PC-9 (cell line): ENCODE measurements around the gene CHSY3. TPM values are rescaled to one million over a fixed set of nuclear protein-coding genes. Genes with fewer than 3 reads are reported as not detected.

Source experiments
- BruUV-seq: library from RNA; stranded (reverse); fragments of 400-500 nt; replicated peaks from 2 replicates; lab custom pipeline; 2021; lab: Mats Ljungman, UMichigan
- CTCF ChIA-PET: fragments of 300-600 bp; sonication (Branson Sonifier 250); formaldehyde crosslinking; loops from one replicate; lab custom pipeline; 2022; ENCODE audit warnings: antibody characterized with exemption; lab: Charles Lee
- POLR2A ChIA-PET: fragments of 300-600 bp; sonication (Branson Sonifier 250); formaldehyde crosslinking; loops from one replicate; lab custom pipeline; 2022; ENCODE audit warnings: antibody characterized with exemption; ENCODE audit not compliant: unreplicated experiment; lab: Charles Lee
- DNase-seq, 2 experiments: peaks; one replicate each; pipeline versions ENCODE4 v3.0.0 to v3.0.0-alpha.2; 2015 to 2022; ENCODE audit warnings: mixed read lengths in 1 of 2
- H2AFZ ChIP-seq: fragments of 200-600 bp; sonication (generic); 2 replicates; pipeline ENCODE4 v1.8.1; 2017; ENCODE audit warnings: antibody characterized with exemption
- H3F3A ChIP-seq: fragments of 200-600 bp; sonication (generic); 2 replicates; pipeline ENCODE4 v1.8.1; 2017; ENCODE audit warnings: antibody characterized with exemption, mild to moderate bottlenecking, low read depth; ENCODE audit not compliant: insufficient read depth
- H3K27ac ChIP-seq: fragments of 200-600 bp; sonication (generic); 2 replicates; pipeline ENCODE4 v1.6.1; 2016; ENCODE audit warnings: mixed run types
- H3K27me3 ChIP-seq: fragments of 200-600 bp; sonication (generic); 2 replicates; pipeline ENCODE4 v1.6.1; 2016; ENCODE audit warnings: low read depth, mixed run types; ENCODE audit not compliant: insufficient read depth
- H3K36me3 ChIP-seq: fragments of 200-600 bp; sonication (generic); 2 replicates; pipeline ENCODE4 v1.6.1; 2016; ENCODE audit warnings: low read depth, mixed run types
- H3K4me1 ChIP-seq: fragments of 200-600 bp; sonication (generic); replicated peaks from 2 replicates; pipeline ENCODE4 v1.6.1; 2016; ENCODE audit warnings: mixed run types; ENCODE audit not compliant: insufficient read depth
- H3K4me2 ChIP-seq: fragments of 200-600 bp; sonication (generic); 2 replicates; pipeline ENCODE4 v1.6.1; 2017; ENCODE audit warnings: mixed run types
- H3K4me3 ChIP-seq: fragments of 200-600 bp; sonication (generic); 2 replicates; pipeline ENCODE4 v1.6.1; 2016; ENCODE audit warnings: mixed run types
- H3K79me2 ChIP-seq: fragments of 200-600 bp; sonication (generic); 2 replicates; pipeline ENCODE4 v1.6.1; 2017; ENCODE audit warnings: low read depth, mixed run types
- H3K9me2 ChIP-seq: fragments of 200-600 bp; sonication (generic); 2 replicates; pipeline ENCODE4 v1.8.1; 2017; ENCODE audit warnings: mild to moderate bottlenecking; ENCODE audit not compliant: insufficient read depth
- H3K9me3 ChIP-seq: fragments of 200-600 bp; sonication (generic); 2 replicates; pipeline ENCODE4 v1.8.1; 2016; ENCODE audit warnings: low read depth; ENCODE audit not compliant: insufficient read depth
- H4K20me1 ChIP-seq: fragments of 200-600 bp; sonication (generic); 2 replicates; pipeline ENCODE4 v1.8.1; 2017; ENCODE audit not compliant: insufficient read depth
- EZH2 ChIP-seq: fragments of 200-600 bp; sonication (generic); IDR thresholded peaks from 2 replicates; pipeline ENCODE4 v1.8.0; 2017; ENCODE audit warnings: antibody characterized with exemption, low read depth
- intact Hi-C: fragments of 100-400 bp; cut with micrococcal nuclease; formaldehyde crosslinking; loops from one replicate; pipeline ENCODE4 v1.10.0; 2022; ENCODE audit not compliant: unreplicated experiment
- total RNA-seq: library from RNA; stranded (reverse); gene quantifications from 2 replicates; pipeline ENCODE4 v1.2.3, GENCODE V29; 2021
- TF ChIP-seq, protein P1 (sequence below): fragments of 200-600 bp; sonication (generic); conservative IDR thresholded peaks from 2 replicates; pipeline ENCODE4 v1.6.1; 2017; ENCODE audit warnings: mixed run types, antibody characterized with exemption, mild to moderate bottlenecking, moderate library complexity

Gene CHSY3
- total RNA-seq, 1 experiment from 2014 or later, result 0.17 TPM

DNA sequence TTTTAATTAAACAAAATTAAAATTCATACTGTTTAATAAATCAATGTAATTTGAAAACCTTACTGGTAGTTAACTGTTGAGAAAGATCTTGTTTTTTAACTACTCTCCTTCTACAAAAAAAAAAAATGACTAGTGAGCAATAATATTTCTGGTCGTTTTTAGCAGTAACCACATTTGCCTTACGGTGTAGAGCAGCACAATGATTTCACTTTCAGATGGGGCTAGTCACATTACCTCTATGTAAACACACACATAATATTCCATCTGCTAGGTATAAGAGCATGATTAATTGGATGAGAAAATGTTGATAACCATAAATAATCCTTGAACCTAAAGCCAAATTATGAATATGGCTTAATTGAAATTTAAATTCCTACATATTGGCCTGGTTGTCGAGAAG lies 198.1 kb downstream of the CHSY3 start:
- Histone ChIP-seq H3K4me2 (no peak overlapping the region), H3K9me2 (no peaks in the 10 kb centered on the region), H4K20me1 (no peaks in the 10 kb centered on the region), H3K27me3 (no peaks in the 10 kb centered on the region), H2AFZ (no peak overlapping the region), H3K27ac (no peak overlapping the region), H3K79me2 (no peaks in the 10 kb centered on the region), H3F3A (no peaks in the 10 kb centered on the region), H3K4me3 (no peak overlapping the region), H3K36me3 (no peaks in the 10 kb centered on the region), H3K9me3 (no peaks in the 10 kb centered on the region), H3K4me1 (no peaks in the 10 kb centered on the region)
- no TSS peak for BruUV-seq
- intact Hi-C loops, result no loop called here
- DNase-seq, result no peak
- ChIA-PET POLR2A (no interaction called here), CTCF (no interaction called here)
- TF ChIP-seq, protein P1, sequence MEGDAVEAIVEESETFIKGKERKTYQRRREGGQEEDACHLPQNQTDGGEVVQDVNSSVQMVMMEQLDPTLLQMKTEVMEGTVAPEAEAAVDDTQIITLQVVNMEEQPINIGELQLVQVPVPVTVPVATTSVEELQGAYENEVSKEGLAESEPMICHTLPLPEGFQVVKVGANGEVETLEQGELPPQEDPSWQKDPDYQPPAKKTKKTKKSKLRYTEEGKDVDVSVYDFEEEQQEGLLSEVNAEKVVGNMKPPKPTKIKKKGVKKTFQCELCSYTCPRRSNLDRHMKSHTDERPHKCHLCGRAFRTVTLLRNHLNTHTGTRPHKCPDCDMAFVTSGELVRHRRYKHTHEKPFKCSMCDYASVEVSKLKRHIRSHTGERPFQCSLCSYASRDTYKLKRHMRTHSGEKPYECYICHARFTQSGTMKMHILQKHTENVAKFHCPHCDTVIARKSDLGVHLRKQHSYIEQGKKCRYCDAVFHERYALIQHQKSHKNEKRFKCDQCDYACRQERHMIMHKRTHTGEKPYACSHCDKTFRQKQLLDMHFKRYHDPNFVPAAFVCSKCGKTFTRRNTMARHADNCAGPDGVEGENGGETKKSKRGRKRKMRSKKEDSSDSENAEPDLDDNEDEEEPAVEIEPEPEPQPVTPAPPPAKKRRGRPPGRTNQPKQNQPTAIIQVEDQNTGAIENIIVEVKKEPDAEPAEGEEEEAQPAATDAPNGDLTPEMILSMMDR, result no peak
- no peak for TF ChIP-seq EZH2

DNA sequence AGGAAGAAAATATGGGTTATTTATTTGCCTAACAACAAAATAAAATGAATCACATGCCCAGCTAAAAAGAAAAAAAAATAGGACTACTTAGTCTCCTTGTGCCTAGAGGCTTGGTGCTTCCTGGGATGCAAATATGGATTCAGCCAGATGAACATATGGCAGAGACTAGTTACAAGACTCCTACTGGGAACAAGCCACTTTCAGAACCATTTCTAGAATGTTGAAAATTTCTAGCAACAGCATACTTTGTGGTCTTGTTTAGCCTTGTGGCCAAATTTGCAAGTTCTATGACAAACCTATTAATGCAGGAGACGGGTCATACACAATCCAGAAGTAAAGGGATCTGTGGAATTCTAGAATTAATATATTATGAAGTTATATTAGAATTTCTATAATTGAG lies 198.7 kb downstream of the CHSY3 start:
- no peaks in the 10 kb centered on the region for H3K9me2 ChIP-seq
- no TSS peak for BruUV-seq
- POLR2A ChIA-PET, result no interaction called here
- H3K36me3 ChIP-seq, result no peaks in the 10 kb centered on the region
- H3K27ac ChIP-seq, result no peak overlapping the region
- no peak overlapping the region for H3K4me2 ChIP-seq
- H4K20me1 ChIP-seq, result no peaks in the 10 kb centered on the region
- H2AFZ ChIP-seq, result no peak overlapping the region
- CTCF ChIA-PET, result no interaction called here
- no peaks in the 10 kb centered on the region for H3K79me2 ChIP-seq
- no peaks in the 10 kb centered on the region for H3F3A ChIP-seq
- DNase-seq, result no peak
- no peaks in the 10 kb centered on the region for H3K9me3 ChIP-seq
- H3K4me1 ChIP-seq, result no peaks in the 10 kb centered on the region
- H3K4me3 ChIP-seq, result no peak overlapping the region
- TF ChIP-seq, protein P1, result no peak
- TF ChIP-seq EZH2, result no peak
- no peaks in the 10 kb centered on the region for H3K27me3 ChIP-seq
- intact Hi-C loops, result no loop called here

DNA sequence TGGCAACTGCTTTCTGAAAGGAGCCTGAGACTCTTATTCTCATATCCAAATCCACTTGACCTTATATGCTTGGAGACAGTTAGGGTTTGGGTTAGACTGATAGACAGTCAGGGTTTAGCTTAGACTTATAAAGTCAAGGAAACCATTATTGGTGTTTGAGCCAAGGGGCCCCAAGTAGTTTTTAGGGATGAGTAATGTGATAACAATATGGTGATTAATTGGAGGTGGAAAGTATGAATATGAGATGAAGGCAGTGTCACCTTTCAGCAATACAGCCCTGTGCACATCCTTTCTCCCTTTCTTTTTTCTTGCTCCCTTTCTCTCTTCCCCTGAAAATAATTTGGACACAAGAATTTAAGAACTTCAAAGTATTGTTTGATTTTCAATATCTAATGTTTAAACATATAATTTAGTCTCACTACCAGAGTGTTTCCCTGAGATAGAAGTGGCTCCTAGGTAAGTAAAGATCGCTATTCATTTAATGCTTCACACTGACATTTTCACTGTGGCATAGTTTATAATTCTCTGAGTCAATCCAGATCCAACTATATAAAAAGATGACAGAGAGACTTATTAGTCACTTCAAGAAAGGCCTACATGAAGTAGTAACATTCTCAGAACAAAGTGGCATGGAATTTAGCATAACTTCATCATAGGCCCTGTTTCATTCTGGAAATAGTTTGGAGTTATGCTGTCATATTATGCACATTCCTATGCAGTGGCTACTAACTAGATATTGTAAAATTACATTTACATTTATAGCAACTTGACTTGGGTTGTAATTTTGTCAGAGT lies 200.8 kb downstream of the CHSY3 start:
- CTCF ChIA-PET, result no interaction called here
- DNase-seq, result no peak
- intact Hi-C loops, result loop anchor here (5.0 kb wide), 1 partner anchor 437 kb away; no protein-coding TSS in a partner anchor

More for the DNA sequence above, 200.8 kb downstream of the CHSY3 start:
- TF ChIP-seq, protein P1, result no peak
- no peak for TF ChIP-seq EZH2
- Histone ChIP-seq H3K4me3 (no peak overlapping the region), H3K9me3 (no peaks in the 10 kb centered on the region), H2AFZ (no peak overlapping the region), H3K79me2 (no peaks in the 10 kb centered on the region), H4K20me1 (no peaks in the 10 kb centered on the region), H3K9me2 (no peaks in the 10 kb centered on the region), H3K27ac (no peak overlapping the region), H3K4me1 (no peaks in the 10 kb centered on the region), H3K27me3 (no peaks in the 10 kb centered on the region), H3F3A (no peaks in the 10 kb centered on the region), H3K4me2 (no peak overlapping the region), H3K36me3 (no peaks in the 10 kb centered on the region)
- POLR2A ChIA-PET, result no interaction called here
- no TSS peak for BruUV-seq
